Measurements from ENCODE around the gene SEMA4D.
"Not testable (repeated sequence)": the region's sequence is repeated elsewhere in the genome, so short reads cannot be mapped to it uniquely, and the experiment has no call there.

Gene SEMA4D

DNA sequence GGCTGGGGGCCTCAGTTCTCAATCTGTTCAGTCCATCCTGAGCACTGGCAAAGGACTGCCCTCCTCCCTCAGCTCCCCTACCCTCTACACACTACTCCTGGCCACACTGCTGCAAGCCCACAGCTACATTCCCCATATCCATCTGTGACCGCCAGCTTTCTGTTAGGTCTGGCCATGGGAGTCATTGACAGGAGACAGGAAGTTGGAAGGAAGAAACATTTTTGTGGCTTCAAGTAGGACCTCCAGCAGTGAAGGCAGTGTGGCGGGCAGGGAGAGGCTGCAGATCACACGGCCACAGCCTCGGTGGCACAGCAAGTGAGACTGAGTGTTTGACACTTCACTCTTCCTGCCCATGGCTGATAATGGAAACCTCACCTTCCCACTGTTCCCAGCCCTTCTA lies 123.7 kb downstream of the SEMA4D start:
- no peak for DNase-seq (ENCODE audit: low read depth in 1 of 2, low spot score in 1 of 2)

DNA sequence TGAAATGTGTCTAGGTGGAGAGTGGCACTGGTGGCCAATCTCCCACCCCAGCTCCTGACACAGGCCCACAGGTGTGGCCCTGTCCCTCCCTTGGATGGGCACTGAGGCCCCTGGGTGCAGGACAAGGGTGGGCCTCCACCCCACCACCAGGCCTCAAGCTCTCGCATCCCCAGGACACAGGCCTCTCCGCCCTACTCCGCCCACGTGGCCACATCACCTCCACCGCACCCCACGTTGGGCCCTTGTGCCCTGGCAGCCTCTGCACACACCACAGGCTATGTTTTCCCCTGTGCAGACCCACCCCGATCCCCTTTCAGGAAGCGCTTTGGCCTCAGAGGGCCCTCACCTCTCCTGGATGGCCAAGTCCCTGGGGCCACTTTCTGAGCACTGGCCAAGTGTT lies 124.9 kb downstream of the SEMA4D start:
- DNase-seq (ENCODE audit: low read depth in 1 of 2, low spot score in 1 of 2): no peak

GRCh38 chr9:89372230-89372816 lies 125.6 kb downstream of the SEMA4D start:
- peak; percentile 13 to 19 for DNase-seq (ENCODE audit: low read depth in 1 of 2, low spot score in 1 of 2)

- not testable (repeated sequence) for DNase-seq (ENCODE audit: low read depth in 1 of 2, low spot score in 1 of 2)
Measured at GRCh38 chr9:89371791-89372190, 126.1 kb downstream of the SEMA4D start.

GRCh38 chr9:89370593-89370992 lies 127.3 kb downstream of the SEMA4D start:
- no peak for DNase-seq (ENCODE audit: low read depth in 1 of 2, low spot score in 1 of 2)

GRCh38 chr9:89368978-89369377 lies 128.9 kb downstream of the SEMA4D start:
- DNase-seq (ENCODE audit: low read depth in 1 of 2, low spot score in 1 of 2): no peak

DNA sequence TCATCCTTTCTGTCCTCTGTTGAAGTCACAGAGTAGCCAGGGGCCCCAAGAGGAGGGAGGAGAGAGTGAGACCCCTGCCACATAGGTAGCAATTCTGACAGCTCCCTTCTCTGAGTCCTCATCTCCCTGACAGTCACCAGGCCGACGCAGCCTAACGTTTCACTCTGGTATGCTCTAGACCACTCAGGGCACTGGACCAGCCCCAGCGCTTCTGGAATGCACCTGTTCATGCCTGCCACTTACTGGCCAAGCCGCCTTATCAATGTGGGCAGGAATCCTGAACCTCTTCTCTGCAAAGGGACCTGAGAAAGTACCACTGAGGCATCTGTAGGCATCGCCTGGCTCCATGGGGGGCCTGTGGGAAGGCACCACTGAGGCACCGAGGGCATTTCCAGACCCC lies 129.4 kb downstream of the SEMA4D start:
- no peak for DNase-seq (ENCODE audit: low read depth in 1 of 2, low spot score in 1 of 2)

DNA sequence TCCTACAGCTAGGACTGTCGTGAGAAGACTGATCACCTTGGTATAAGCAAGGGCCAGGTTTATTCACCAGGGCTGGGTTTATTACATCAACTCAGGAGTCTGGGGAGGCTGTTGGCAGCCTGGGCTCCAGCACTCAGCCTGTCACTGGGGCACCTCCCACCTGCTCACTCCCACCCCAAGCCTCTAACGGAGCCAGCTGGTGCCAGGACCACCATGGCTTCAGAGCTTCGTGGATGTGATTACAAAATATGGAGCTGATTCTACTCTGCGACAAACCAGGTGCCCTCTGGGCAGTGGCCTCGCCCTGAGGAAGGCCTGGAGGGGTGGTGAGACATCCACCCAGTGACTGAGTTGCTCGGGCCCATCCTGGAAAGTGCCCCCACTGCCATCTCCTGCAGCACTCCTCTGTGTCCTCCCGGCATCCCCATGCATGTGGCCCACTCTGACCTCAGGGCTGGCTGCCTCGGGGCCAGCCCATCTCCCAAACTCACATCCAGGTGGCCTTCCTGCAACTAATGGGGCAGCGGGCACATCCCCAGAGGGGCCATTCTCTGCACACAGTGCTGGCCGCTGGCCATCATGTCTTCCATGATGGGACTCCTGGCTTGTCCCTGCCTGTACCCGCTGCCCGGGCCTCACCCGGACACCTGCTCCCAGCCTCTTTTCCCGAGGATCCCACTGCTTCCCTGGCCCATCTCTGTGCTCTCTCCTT lies 130.0 kb downstream of the SEMA4D start:
- no peak for DNase-seq (ENCODE audit: low read depth in 1 of 2, low spot score in 1 of 2)

- no peak for DNase-seq (ENCODE audit: low read depth in 1 of 2, low spot score in 1 of 2)
Measured at GRCh38 chr9:89367281-89367680, 130.6 kb downstream of the SEMA4D start.

- no peak for DNase-seq (ENCODE audit: low read depth in 1 of 2, low spot score in 1 of 2)
Measured at GRCh38 chr9:89366711-89367110, 131.2 kb downstream of the SEMA4D start.

- no peak for DNase-seq (ENCODE audit: low read depth in 1 of 2, low spot score in 1 of 2)
Measured at GRCh38 chr9:89365532-89365912, 132.4 kb downstream of the SEMA4D start.

DNA sequence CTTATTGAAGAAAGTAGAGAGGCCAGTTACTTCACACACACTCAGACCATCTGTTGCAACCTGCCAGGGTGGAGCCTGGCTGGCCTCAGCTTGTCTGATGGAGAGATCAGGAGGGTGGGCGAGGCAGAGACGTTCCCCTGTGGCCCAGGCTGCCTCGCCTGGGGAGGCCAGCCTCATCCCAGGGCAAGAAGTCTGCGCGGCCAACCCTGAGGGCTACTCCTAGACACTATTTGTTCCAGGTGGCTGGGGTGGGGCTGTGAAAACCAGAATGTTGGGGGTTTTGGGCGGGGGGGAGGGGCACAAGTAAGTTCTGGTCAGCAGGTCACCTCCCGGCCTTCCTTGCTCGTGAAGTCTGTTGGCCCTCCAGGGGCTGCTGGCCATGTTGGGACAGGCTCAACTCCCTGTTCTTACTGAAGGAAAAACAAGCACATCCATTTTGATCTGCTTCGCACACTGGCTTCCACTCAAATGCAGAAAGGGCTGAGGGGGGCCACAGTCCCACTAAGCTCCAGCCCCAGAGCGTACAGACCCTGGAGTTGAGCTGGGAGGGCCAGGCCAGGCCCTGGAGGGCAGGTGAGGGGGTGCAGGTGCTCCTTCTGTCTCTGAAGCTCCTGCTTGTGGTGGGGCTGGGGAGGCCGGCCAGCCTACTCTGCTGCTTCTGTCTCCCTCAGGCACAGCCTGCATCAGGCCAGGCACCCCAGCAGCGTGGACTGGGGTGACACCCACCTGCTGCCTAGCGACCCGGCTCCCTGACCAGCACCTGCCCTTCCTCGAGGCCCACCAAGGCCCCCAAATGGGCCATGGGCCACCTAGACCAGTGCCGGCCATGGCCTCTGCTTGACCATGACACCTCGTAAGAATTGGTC lies 133.0 kb downstream of the SEMA4D start:
- no peak for DNase-seq (ENCODE audit: low read depth in 1 of 2, low spot score in 1 of 2)

- no peak for DNase-seq (ENCODE audit: low read depth in 1 of 2, low spot score in 1 of 2)
Measured at GRCh38 chr9:89363921-89364665, 133.8 kb downstream of the SEMA4D start.

DNA sequence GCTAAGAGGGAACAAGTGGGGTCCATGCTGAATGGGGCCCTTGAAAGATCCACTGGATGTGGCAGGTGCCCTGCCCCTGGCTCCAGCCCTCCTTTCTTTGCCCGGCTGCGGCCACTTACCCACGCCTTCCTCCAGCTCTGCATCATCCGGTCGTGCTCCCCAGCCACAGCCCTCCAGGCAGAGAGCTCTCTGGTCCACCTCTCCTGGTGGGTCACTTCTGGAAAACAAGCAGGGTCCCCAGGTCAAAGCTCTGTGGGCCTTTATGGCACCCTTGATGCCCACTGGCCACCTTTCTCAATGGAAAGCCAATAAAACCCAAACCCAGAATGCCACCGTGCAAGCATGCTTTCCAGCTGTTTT lies 134.6 kb downstream of the SEMA4D start:
- DNase-seq (ENCODE audit: low read depth in 1 of 2, low spot score in 1 of 2): no peak

DNA sequence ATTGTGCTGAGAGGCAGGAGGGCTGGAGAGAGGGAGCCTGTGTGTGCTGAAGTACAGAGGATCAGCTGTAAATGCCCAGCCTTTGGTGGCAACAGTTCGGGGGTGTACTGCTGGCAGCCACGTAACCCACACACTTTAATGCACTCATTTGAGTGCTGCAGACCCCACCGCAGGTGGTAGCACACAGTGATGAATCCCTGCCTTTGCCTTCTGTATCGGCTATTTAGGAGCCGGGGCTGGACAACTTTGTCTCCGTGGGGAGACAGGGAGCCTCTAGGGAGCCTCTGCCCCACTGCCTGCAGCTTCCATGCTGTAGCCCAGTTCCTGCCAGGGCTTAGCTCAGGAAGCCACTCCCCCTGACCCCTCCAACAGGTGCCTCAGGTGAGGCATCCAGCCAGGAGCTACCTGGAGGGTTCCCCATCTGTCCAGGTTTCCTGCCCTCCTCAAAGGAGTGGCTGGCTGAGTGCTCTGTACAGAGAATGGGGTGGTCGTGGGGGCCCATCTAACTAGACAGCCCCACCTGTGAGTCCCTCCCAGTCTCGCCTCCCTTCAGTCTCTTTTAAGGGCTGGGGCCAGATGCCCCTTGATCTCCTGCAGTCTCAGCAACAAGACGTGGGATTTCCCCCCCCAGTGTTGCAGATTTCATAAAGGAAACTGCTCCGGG lies 135.1 kb downstream of the SEMA4D start:
- no peak for DNase-seq (ENCODE audit: low read depth in 1 of 2, low spot score in 1 of 2)

DNA sequence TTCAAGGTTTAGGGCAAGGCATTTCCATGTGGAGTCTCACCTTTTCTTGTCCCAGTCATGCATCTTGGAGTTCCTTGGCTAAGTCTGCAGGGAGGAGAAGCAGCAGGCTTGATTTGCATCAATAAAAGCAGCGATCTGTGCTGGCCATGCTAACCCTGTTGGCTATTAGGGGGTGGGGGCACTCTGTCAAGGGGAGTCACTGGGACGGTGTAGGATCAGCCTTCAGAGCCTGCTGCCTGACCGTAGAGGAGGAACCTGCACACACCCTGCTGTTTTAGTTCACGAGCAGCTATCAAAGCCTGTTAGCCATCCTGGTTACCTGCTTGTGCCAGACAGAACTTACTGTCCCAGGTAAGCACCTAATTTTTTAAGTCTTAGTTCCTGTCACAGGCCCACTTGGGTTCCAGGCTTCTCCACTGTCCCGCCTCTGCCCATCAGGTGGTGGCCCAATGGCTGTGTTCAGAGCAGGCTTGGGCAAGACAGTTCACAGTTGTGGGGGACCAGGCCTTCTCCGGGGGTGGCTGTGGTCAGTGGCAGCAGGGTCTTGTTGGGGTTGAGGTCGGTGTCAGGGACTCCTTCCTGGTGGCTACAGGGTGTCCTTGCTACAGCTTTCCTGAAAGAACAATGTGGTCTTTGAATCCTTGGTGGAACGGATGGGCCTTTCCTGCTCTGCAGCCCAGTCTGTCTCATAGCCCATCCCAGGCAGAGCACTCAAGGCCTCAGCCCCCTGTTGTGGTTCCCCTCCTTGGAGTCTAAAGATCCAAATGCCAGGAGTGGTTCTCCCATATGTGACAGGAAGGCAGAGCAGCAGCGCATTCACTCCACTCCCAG lies 135.9 kb downstream of the SEMA4D start:
- no peak for DNase-seq (ENCODE audit: low read depth in 1 of 2, low spot score in 1 of 2)

GRCh38 chr9:89361031-89361430 lies 136.9 kb downstream of the SEMA4D start:
- no peak for DNase-seq (ENCODE audit: low read depth in 1 of 2, low spot score in 1 of 2)

- no peak for DNase-seq (ENCODE audit: low read depth in 1 of 2, low spot score in 1 of 2)
Measured at GRCh38 chr9:89360465-89360864, 137.4 kb downstream of the SEMA4D start.

DNA sequence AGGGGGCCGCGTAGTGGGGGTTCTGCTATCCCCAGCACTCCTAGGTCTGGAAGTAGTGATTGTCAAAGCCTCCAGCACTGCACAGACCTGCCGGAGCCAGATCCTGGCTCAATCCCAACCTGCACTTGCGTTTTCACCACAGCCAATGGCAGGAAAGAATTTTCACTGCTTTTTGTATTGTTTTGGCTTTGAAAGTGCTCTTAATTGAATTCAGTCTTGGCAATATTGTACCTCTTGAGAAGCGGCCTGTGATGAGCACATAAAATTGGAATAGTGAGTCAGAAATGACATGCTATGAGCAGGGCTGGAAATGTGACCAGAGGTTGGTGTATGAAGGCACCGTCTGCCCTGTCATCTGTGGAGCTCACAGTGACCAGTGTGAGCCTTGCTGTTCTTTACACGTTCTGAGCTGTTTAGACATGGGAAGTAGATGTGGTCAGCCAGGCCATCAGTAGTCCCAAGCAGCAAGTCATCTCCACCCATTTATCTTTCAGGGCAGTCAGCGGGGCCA lies 138.1 kb downstream of the SEMA4D start:
- no peak for DNase-seq (ENCODE audit: low read depth in 1 of 2, low spot score in 1 of 2)

GRCh38 chr9:89358985-89359384 lies 138.9 kb downstream of the SEMA4D start:
- DNase-seq (ENCODE audit: low read depth in 1 of 2, low spot score in 1 of 2): no peak
